ENCODE results near the gene DPAGT1. TPM values are rescaled to one million over a fixed set of nuclear protein-coding genes. Genes with fewer than 3 reads are reported as not detected.

The DPAGT1 gene
- total RNA-seq, 1 experiment from 2014 or later, result 27.3 TPM

- Histone ChIP-seq H3K27ac (ENCODE audit: low read length) (no peak overlapping the region), H3K4me3 (ENCODE audit: low read length) (no peak overlapping the region), H3K27me3 (ENCODE audit: low read length) (no peaks in the 10 kb centered on the region), H3K79me2 (ENCODE audit: low read length) (peaks cover 14% of the 10 kb centered on the region), H3K9ac (ENCODE audit: low read length) (0 out of 2 replicates have a peak overlapping the region, but pooled peaks have one; percentile 13), H3K4me2 (ENCODE audit: low read depth, low read length, poor library complexity, severe bottlenecking) (no peak overlapping the region), H3K9me2 (replicated peaks; ENCODE audit: insufficient read depth, low read length) (no peaks in the 10 kb centered on the region), H2AFZ (ENCODE audit: low read length) (no peak overlapping the region), H3K36me3 (ENCODE audit: insufficient read depth, low read length) (no peaks in the 10 kb centered on the region), H4K20me1 (ENCODE audit: insufficient read depth, low read depth, low read length) (no peaks in the 10 kb centered on the region), H3K4me1 (ENCODE audit: low read length) (peaks cover 20% of the 10 kb centered on the region), H3K9me3 (ENCODE audit: low read length) (no peaks in the 10 kb centered on the region)
- DNase-seq, result no peak
Measured at GRCh38 chr11:119087747-119088241, 13.9 kb downstream of the DPAGT1 start.

GRCh38 chr11:119087123-119087522, 14.5 kb downstream of the DPAGT1 start:
- Histone ChIP-seq H3K9me3 (ENCODE audit: low read length) (no peaks in the 10 kb centered on the region), H3K79me2 (ENCODE audit: low read length) (peaks cover 14% of the 10 kb centered on the region), H3K27me3 (ENCODE audit: low read length) (no peaks in the 10 kb centered on the region), H3K4me1 (ENCODE audit: low read length) (peaks cover 13% of the 10 kb centered on the region), H2AFZ (ENCODE audit: low read length) (no peak overlapping the region), H3K4me2 (ENCODE audit: low read depth, low read length, poor library complexity, severe bottlenecking) (no peak overlapping the region), H3K4me3 (ENCODE audit: low read length) (no peak overlapping the region), H4K20me1 (ENCODE audit: insufficient read depth, low read depth, low read length) (no peaks in the 10 kb centered on the region), H3K9ac (ENCODE audit: low read length) (0 out of 2 replicates have a peak overlapping the region, but pooled peaks have one; percentile 13), H3K27ac (ENCODE audit: low read length) (no peak overlapping the region), H3K9me2 (replicated peaks; ENCODE audit: insufficient read depth, low read length) (no peaks in the 10 kb centered on the region), H3K36me3 (ENCODE audit: insufficient read depth, low read length) (no peaks in the 10 kb centered on the region)
- DNase-seq, result no peak

- Histone ChIP-seq H2AFZ (ENCODE audit: low read length) (no peak overlapping the region), H3K9me2 (replicated peaks; ENCODE audit: insufficient read depth, low read length) (no peaks in the 10 kb centered on the region), H3K4me1 (ENCODE audit: low read length) (peaks cover 10% of the 10 kb centered on the region), H3K79me2 (ENCODE audit: low read length) (peaks cover 14% of the 10 kb centered on the region), H3K4me3 (ENCODE audit: low read length) (peak overlapping the region; percentile 82), H4K20me1 (ENCODE audit: insufficient read depth, low read depth, low read length) (no peaks in the 10 kb centered on the region), H3K36me3 (ENCODE audit: insufficient read depth, low read length) (no peaks in the 10 kb centered on the region), H3K27me3 (ENCODE audit: low read length) (no peaks in the 10 kb centered on the region), H3K27ac (ENCODE audit: low read length) (peak overlapping the region; percentile 53; the same call in 1 of the 2 replicates), H3K9me3 (ENCODE audit: low read length) (no peaks in the 10 kb centered on the region), H3K9ac (ENCODE audit: low read length) (peak overlapping the region; percentile 84), H3K4me2 (ENCODE audit: low read depth, low read length, poor library complexity, severe bottlenecking) (peak overlapping the region; percentile 85)
- DNase-seq, result no peak
Measured at GRCh38 chr11:119085437-119085847, 16.2 kb downstream of the DPAGT1 start.

- H3K4me2 ChIP-seq (ENCODE audit: low read depth, low read length, poor library complexity, severe bottlenecking), result peak within 1 kb of the TSS; percentile 85
- peaks cover 10% of the 10 kb centered on the region for H3K4me1 ChIP-seq (ENCODE audit: low read length)
- H4K20me1 ChIP-seq (ENCODE audit: insufficient read depth, low read depth, low read length), result no peaks in the 10 kb centered on the region
- peak within 1 kb of the TSS; percentile 53; the same call in 1 of the 2 replicates for H3K27ac ChIP-seq (ENCODE audit: low read length)
- H3K9ac ChIP-seq (ENCODE audit: low read length), result peak within 1 kb of the TSS; percentile 84
- no peak within 1 kb of the TSS for H2AFZ ChIP-seq (ENCODE audit: low read length)
- H3K27me3 ChIP-seq (ENCODE audit: low read length), result no peaks in the 10 kb centered on the region
- peak; percentile 95 for DNase-seq
- H3K4me3 ChIP-seq (ENCODE audit: low read length), result peak within 1 kb of the TSS; percentile 82
- H3K9me2 ChIP-seq (replicated peaks; ENCODE audit: insufficient read depth, low read length), result no peaks in the 10 kb centered on the region
- H3K9me3 ChIP-seq (ENCODE audit: low read length), result no peaks in the 10 kb centered on the region
- peaks cover 14% of the 10 kb centered on the region for H3K79me2 ChIP-seq (ENCODE audit: low read length)
- H3K36me3 ChIP-seq (ENCODE audit: insufficient read depth, low read length), result no peaks in the 10 kb centered on the region
Measured at GRCh38 chr11:119084663-119085436, 16.8 kb downstream of the DPAGT1 start, which contains the start of gene HMBS. TSS of gene HMBS (plus strand) at chr11:119084881. CDS start at chr11:119085034, 153 bp downstream.

GRCh38 chr11:119081682-119082260, 19.9 kb downstream of the DPAGT1 start:
- Histone ChIP-seq H3K9me2 (replicated peaks; ENCODE audit: insufficient read depth, low read length) (no peaks in the 10 kb centered on the region), H3K9me3 (ENCODE audit: low read length) (no peaks in the 10 kb centered on the region), H4K20me1 (ENCODE audit: insufficient read depth, low read depth, low read length) (no peaks in the 10 kb centered on the region), H3K4me3 (ENCODE audit: low read length) (no peak overlapping the region), H3K36me3 (ENCODE audit: insufficient read depth, low read length) (no peaks in the 10 kb centered on the region), H3K79me2 (ENCODE audit: low read length) (peaks cover 11% of the 10 kb centered on the region), H3K9ac (ENCODE audit: low read length) (no peak overlapping the region), H2AFZ (ENCODE audit: low read length) (no peak overlapping the region), H3K27me3 (ENCODE audit: low read length) (no peaks in the 10 kb centered on the region), H3K27ac (ENCODE audit: low read length) (no peak overlapping the region), H3K4me2 (ENCODE audit: low read depth, low read length, poor library complexity, severe bottlenecking) (no peak overlapping the region), H3K4me1 (ENCODE audit: low read length) (peaks cover 10% of the 10 kb centered on the region)
- DNase-seq, result no peak

GRCh38 chr11:119078675-119079420, 22.8 kb downstream of the DPAGT1 start:
- Histone ChIP-seq H3K4me3 (ENCODE audit: low read length) (no peak overlapping the region), H3K27ac (ENCODE audit: low read length) (no peak overlapping the region), H3K9ac (ENCODE audit: low read length) (no peak overlapping the region), H3K4me1 (ENCODE audit: low read length) (no peaks in the 10 kb centered on the region), H3K36me3 (ENCODE audit: insufficient read depth, low read length) (no peaks in the 10 kb centered on the region), H3K4me2 (ENCODE audit: low read depth, low read length, poor library complexity, severe bottlenecking) (no peak overlapping the region), H2AFZ (ENCODE audit: low read length) (no peak overlapping the region), H3K9me2 (replicated peaks; ENCODE audit: insufficient read depth, low read length) (no peaks in the 10 kb centered on the region), H3K27me3 (ENCODE audit: low read length) (no peaks in the 10 kb centered on the region), H3K79me2 (ENCODE audit: low read length) (no peaks in the 10 kb centered on the region), H3K9me3 (ENCODE audit: low read length) (no peaks in the 10 kb centered on the region), H4K20me1 (ENCODE audit: insufficient read depth, low read depth, low read length) (no peaks in the 10 kb centered on the region)
- no peak for DNase-seq

GRCh38 chr11:119077839-119078238, 23.8 kb downstream of the DPAGT1 start:
- no peak overlapping the region for H3K4me2 ChIP-seq (ENCODE audit: low read depth, low read length, poor library complexity, severe bottlenecking)
- no peaks in the 10 kb centered on the region for H3K4me1 ChIP-seq (ENCODE audit: low read length)
- H3K79me2 ChIP-seq (ENCODE audit: low read length), result no peaks in the 10 kb centered on the region
- no peaks in the 10 kb centered on the region for H3K9me2 ChIP-seq (replicated peaks; ENCODE audit: insufficient read depth, low read length)
- no peak overlapping the region for H3K4me3 ChIP-seq (ENCODE audit: low read length)
- H3K36me3 ChIP-seq (ENCODE audit: insufficient read depth, low read length), result no peaks in the 10 kb centered on the region
- no peak for DNase-seq
- no peak overlapping the region for H3K9ac ChIP-seq (ENCODE audit: low read length)
- no peaks in the 10 kb centered on the region for H3K27me3 ChIP-seq (ENCODE audit: low read length)
- no peak overlapping the region for H3K27ac ChIP-seq (ENCODE audit: low read length)
- no peak overlapping the region for H2AFZ ChIP-seq (ENCODE audit: low read length)
- no peaks in the 10 kb centered on the region for H4K20me1 ChIP-seq (ENCODE audit: insufficient read depth, low read depth, low read length)
- no peaks in the 10 kb centered on the region for H3K9me3 ChIP-seq (ENCODE audit: low read length)

Data from Karpas-422 (cell line).